ENCODE data around the gene INPP5D. TPM values are rescaled to one million over a fixed set of nuclear protein-coding genes. Genes with fewer than 3 reads are reported as not detected.

Gene INPP5D
- total RNA-seq, 2 experiments from 2014 or later, result 50.9 to 51.0 TPM

GRCh38 chr2:233223059-233223894 is 163.1 kb downstream of the INPP5D start:
- no peaks in the 10 kb centered on the region for H3K9me3 Mint-ChIP-seq
- intact Hi-C loops (cut with micrococcal nuclease), result no loop called here
- no peaks in the 10 kb centered on the region for H3K27me3 Mint-ChIP-seq (ENCODE audit: low read depth)
- no peaks in the 10 kb centered on the region for H3K36me3 Mint-ChIP-seq (ENCODE audit: low read depth)
- H3K4me1 Mint-ChIP-seq (ENCODE audit: low read depth), result peaks cover 2% of the 10 kb centered on the region
- CTCF ChIA-PET, result interaction anchor here (0.9 to 1.2 kb wide), 2 partner anchors 24 to 34 kb away, joined by 3 to 4 read pairs; no protein-coding TSS in a partner anchor
- no peak overlapping the region for H3K4me3 Mint-ChIP-seq
- DNase-seq, result no peak
- no peak overlapping the region for H3K27ac Mint-ChIP-seq

GRCh38 chr2:233225230-233226068 is 165.3 kb downstream of the INPP5D start:
- Mint-ChIP-seq H3K4me3 (no peak overlapping the region), H3K4me1 (ENCODE audit: low read depth) (peaks cover 2% of the 10 kb centered on the region), H3K27ac (no peak overlapping the region), H3K36me3 (ENCODE audit: low read depth) (no peaks in the 10 kb centered on the region), H3K27me3 (ENCODE audit: low read depth) (no peaks in the 10 kb centered on the region), H3K9me3 (no peaks in the 10 kb centered on the region)
- no peak for DNase-seq
- CTCF ChIA-PET, result interaction anchor here (1.7 kb wide), 1 partner anchor 9 kb away, joined by 3 read pairs; no protein-coding TSS in a partner anchor
- intact Hi-C loops (cut with micrococcal nuclease), result no loop called here

DNA sequence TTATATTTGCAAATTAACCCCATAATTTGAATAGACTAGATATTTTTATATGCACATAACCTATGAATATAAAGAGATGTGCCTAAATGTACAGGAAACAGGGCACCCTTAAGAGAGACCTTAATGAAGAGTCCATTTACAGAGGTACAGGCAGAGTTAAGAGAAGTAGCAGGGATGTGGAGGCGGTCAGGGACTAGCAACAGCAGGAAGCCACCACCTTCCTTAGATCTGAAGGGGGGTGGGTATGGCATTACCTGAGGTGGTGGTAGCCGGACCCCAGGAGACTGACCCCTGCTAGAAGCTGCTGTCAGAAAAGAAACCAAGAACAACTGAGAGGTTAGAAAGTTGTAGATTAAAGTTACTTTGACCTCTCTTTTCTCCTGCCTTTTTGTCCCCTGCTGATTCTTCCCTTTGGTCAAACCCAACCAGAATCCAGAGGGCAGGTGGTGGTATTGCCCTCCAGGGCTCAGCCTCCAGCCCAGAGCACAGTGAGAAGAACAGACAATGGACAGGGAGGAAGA is 166.4 kb downstream of the INPP5D start:
- intact Hi-C loops (cut with micrococcal nuclease), result no loop called here
- H3K27me3 Mint-ChIP-seq (ENCODE audit: low read depth), result no peaks in the 10 kb centered on the region
- CTCF ChIA-PET, result no interaction called here
- DNase-seq, result no peak
- H3K4me1 Mint-ChIP-seq (ENCODE audit: low read depth), result peaks cover 8% of the 10 kb centered on the region
- no peaks in the 10 kb centered on the region for H3K36me3 Mint-ChIP-seq (ENCODE audit: low read depth)
- H3K27ac Mint-ChIP-seq, result no peak overlapping the region
- H3K9me3 Mint-ChIP-seq, result no peaks in the 10 kb centered on the region
- no peak overlapping the region for H3K4me3 Mint-ChIP-seq

DNA sequence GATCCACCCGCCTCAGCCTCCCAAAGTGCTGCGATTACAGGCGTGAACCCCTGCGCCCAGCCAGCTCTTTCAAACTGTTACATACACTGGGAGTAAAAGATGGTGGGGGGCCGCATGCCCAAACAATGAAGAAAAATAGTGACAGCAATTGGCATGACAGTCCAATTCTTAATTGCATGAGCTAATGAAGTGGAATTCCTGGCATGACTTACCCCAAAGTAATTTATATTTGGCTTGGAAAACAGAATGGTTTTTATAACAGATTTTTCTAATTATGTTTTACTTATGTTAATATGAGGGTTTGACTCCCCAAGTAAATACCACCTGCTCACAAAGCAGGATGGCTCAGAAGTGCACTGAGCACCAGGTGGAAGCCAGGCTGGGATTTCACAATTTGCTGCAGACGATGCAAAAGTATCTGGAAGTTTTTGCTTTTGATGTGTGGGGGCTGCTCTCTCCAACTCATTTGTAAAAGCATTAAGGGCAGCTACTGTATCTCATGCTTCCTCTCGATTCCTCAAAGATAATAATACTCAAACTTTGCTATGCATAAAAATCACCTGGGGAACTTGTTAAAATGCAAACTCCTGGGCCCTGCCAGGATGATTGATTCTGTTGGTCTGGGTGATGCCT is 167.3 kb downstream of the INPP5D start:
- Mint-ChIP-seq H3K4me3 (no peak overlapping the region), H3K9me3 (no peaks in the 10 kb centered on the region), H3K4me1 (ENCODE audit: low read depth) (peaks cover 8% of the 10 kb centered on the region), H3K27me3 (ENCODE audit: low read depth) (no peaks in the 10 kb centered on the region), H3K36me3 (ENCODE audit: low read depth) (no peaks in the 10 kb centered on the region), H3K27ac (no peak overlapping the region)
- no peak for DNase-seq
- intact Hi-C loops (cut with micrococcal nuclease), result no loop called here
- CTCF ChIA-PET, result interaction anchor here (0.6 kb wide), 1 partner anchor 173 kb away, joined by 3 read pairs; no protein-coding TSS in a partner anchor

GRCh38 chr2:233228376-233228775 is 168.2 kb downstream of the INPP5D start:
- no peaks in the 10 kb centered on the region for H3K9me3 Mint-ChIP-seq
- H3K27ac Mint-ChIP-seq, result no peak overlapping the region
- CTCF ChIA-PET, result no interaction called here
- H3K27me3 Mint-ChIP-seq (ENCODE audit: low read depth), result no peaks in the 10 kb centered on the region
- no peak for DNase-seq
- intact Hi-C loops (cut with micrococcal nuclease), result no loop called here
- H3K4me3 Mint-ChIP-seq, result no peak overlapping the region
- no peaks in the 10 kb centered on the region for H3K36me3 Mint-ChIP-seq (ENCODE audit: low read depth)
- H3K4me1 Mint-ChIP-seq (ENCODE audit: low read depth), result peaks cover 9% of the 10 kb centered on the region

DNA sequence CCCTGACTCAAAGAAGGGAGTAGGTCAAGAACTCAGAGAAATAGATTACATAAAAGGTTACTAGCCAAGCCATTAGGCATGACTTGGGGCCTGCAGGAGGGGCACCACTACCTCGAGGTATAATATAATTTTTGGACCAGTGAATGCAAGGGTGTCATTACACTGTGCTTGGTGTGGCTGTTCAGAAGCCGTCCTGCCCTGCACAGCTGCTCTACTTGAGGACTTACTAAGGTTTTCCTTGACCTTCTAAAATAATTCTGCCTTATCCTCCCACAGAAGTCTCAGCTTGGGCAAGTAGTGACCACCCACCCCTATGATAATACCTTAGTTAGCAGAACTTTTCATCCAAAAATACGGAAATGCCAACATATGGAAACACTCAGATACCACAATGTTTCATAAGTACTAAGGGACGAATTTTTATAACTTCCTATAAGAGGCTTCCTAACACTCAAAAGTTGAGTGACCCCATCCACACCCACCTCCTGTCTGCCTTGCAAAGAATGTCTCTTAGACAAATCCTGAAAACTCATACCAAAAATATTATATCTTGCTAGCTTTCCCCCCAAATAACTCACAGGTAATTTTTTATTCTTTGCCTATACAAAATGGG is 173.6 kb downstream of the INPP5D start:
- H3K36me3 Mint-ChIP-seq (ENCODE audit: low read depth), result no peaks in the 10 kb centered on the region
- intact Hi-C loops (cut with micrococcal nuclease), result loop anchor here (2.0 kb wide), 1 partner anchor 17 kb away; the partner anchor contains the start of gene ATG16L1
- H3K4me3 Mint-ChIP-seq, result no peak overlapping the region
- CTCF ChIA-PET, result interaction anchor here (0.7 to 0.9 kb wide), 2 partner anchors 9 to 17 kb away, joined by 3 read pairs; no protein-coding TSS in a partner anchor
- H3K4me1 Mint-ChIP-seq (ENCODE audit: low read depth), result peaks cover 28% of the 10 kb centered on the region
- H3K27ac Mint-ChIP-seq, result no peak overlapping the region
- H3K9me3 Mint-ChIP-seq, result no peaks in the 10 kb centered on the region
- H3K27me3 Mint-ChIP-seq (ENCODE audit: low read depth), result no peaks in the 10 kb centered on the region
- DNase-seq, result no peak

GRCh38 chr2:233234264-233234663 is 174.1 kb downstream of the INPP5D start:
- intact Hi-C loops (cut with micrococcal nuclease), result loop anchor here (2.0 kb wide), 1 partner anchor 17 kb away; the partner anchor contains the start of gene ATG16L1
- H3K27me3 Mint-ChIP-seq (ENCODE audit: low read depth), result no peaks in the 10 kb centered on the region
- no peak overlapping the region for H3K27ac Mint-ChIP-seq
- no peak overlapping the region for H3K4me3 Mint-ChIP-seq
- peak; percentile 32 for DNase-seq
- H3K4me1 Mint-ChIP-seq (ENCODE audit: low read depth), result peaks cover 33% of the 10 kb centered on the region
- H3K36me3 Mint-ChIP-seq (ENCODE audit: low read depth), result no peaks in the 10 kb centered on the region
- H3K9me3 Mint-ChIP-seq, result no peaks in the 10 kb centered on the region
- CTCF ChIA-PET, result interaction anchor here (0.7 to 0.9 kb wide), 2 partner anchors 9 to 17 kb away, joined by 3 read pairs; no protein-coding TSS in a partner anchor

DNA sequence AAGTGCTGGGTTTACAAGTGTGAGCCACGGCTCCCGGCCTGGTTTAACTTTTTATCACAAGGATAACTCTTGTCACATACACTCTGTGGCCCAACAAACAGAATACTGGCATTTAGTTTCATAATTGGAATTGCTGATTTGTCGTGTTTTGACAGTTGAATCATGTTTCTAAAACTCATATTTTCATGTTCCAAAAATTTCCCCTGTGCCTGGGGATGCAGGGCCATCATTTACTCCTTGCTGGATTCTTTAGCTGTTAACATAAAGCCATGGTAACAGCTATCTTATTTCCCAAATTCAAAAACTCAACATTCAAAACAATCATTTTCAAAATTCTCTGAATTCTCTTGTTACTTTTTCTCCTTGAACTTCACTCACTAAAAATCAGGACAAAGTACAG is 174.9 kb downstream of the INPP5D start:
- CTCF ChIA-PET, result no interaction called here
- no peaks in the 10 kb centered on the region for H3K27me3 Mint-ChIP-seq (ENCODE audit: low read depth)
- H3K36me3 Mint-ChIP-seq (ENCODE audit: low read depth), result no peaks in the 10 kb centered on the region
- no peak overlapping the region for H3K4me3 Mint-ChIP-seq
- no peaks in the 10 kb centered on the region for H3K9me3 Mint-ChIP-seq
- H3K4me1 Mint-ChIP-seq (ENCODE audit: low read depth), result peaks cover 39% of the 10 kb centered on the region
- H3K27ac Mint-ChIP-seq, result no peak overlapping the region
- intact Hi-C loops (cut with micrococcal nuclease), result loop anchor here (2.0 kb wide), 1 partner anchor 16 kb away; the partner anchor contains the start of gene ATG16L1
- DNase-seq, result no peak

- intact Hi-C loops (cut with micrococcal nuclease), result loop anchor here (2.0 kb wide), 1 partner anchor 15 kb away; the partner anchor contains the start of gene ATG16L1
- H3K4me1 Mint-ChIP-seq (ENCODE audit: low read depth), result peaks cover 41% of the 10 kb centered on the region
- no peaks in the 10 kb centered on the region for H3K9me3 Mint-ChIP-seq
- H3K4me3 Mint-ChIP-seq, result no peak overlapping the region
- no peaks in the 10 kb centered on the region for H3K27me3 Mint-ChIP-seq (ENCODE audit: low read depth)
- CTCF ChIA-PET, result interaction anchor here (1.4 kb wide), 1 partner anchor 17 kb away, joined by 4 read pairs; no protein-coding TSS in a partner anchor
- DNase-seq, result no peak
- no peak overlapping the region for H3K27ac Mint-ChIP-seq
- H3K36me3 Mint-ChIP-seq (ENCODE audit: low read depth), result no peaks in the 10 kb centered on the region
Measured at GRCh38 chr2:233235977-233236376, 175.8 kb downstream of the INPP5D start.

GRCh38 chr2:233236820-233237589 is 176.9 kb downstream of the INPP5D start:
- no peaks in the 10 kb centered on the region for H3K27me3 Mint-ChIP-seq (ENCODE audit: low read depth)
- CTCF ChIA-PET, result interaction anchor here (1.4 kb wide), 1 partner anchor 18 kb away, joined by 4 read pairs; no protein-coding TSS in a partner anchor
- H3K4me1 Mint-ChIP-seq (ENCODE audit: low read depth), result peaks cover 50% of the 10 kb centered on the region
- no peaks in the 10 kb centered on the region for H3K36me3 Mint-ChIP-seq (ENCODE audit: low read depth)
- no peaks in the 10 kb centered on the region for H3K9me3 Mint-ChIP-seq
- no peak overlapping the region for H3K4me3 Mint-ChIP-seq
- intact Hi-C loops (cut with micrococcal nuclease), result no loop called here
- no peak overlapping the region for H3K27ac Mint-ChIP-seq
- DNase-seq, result no peak

DNA sequence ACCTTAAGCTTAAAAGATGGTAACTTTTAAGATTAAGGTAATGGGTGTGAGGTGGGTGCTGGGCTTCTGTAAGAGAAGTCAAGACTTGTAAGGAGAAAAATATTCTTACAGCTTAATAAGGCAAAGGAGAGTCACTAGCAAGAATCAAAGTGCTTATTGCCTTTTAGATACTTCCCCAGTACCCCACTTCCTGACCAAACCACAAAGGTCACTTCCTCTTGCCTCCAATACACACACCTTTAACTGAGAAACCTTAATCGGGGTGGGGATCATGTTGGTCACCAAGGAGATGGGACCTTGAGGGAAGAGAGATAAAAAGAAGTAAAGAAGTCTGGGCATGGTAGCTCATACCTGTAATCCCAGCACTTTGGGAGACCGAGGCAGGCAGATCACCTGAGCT is 180.8 kb downstream of the INPP5D start:
- H3K27ac Mint-ChIP-seq, result peak overlapping the region; percentile 20
- no peaks in the 10 kb centered on the region for H3K36me3 Mint-ChIP-seq (ENCODE audit: low read depth)
- CTCF ChIA-PET, result interaction anchor here (0.7 to 2.4 kb wide), 4 partner anchors 10 to 158 kb away, joined by 4 to 8 read pairs (median 4); partner anchors contain the start of gene ATG16L1
- DNase-seq, result peak; percentile 48
- H3K9me3 Mint-ChIP-seq, result no peaks in the 10 kb centered on the region
- no peaks in the 10 kb centered on the region for H3K27me3 Mint-ChIP-seq (ENCODE audit: low read depth)
- intact Hi-C loops (cut with micrococcal nuclease), result no loop called here
- H3K4me1 Mint-ChIP-seq (ENCODE audit: low read depth), result peaks cover 52% of the 10 kb centered on the region
- no peak overlapping the region for H3K4me3 Mint-ChIP-seq

Measured in activated naive CD4-positive, alpha-beta T cell treated with anti-CD3 and anti-CD28 coated beads for 36 hours (primary cell).